ENCODE measurements around the gene NPC1L1.
A peak's percentile ranks its signal among the peaks of the same experiment; 100 is the strongest.

The NPC1L1 gene

GRCh38 chr7:44521347-44522095 is 19.6 kb downstream of the NPC1L1 start:
- H3K18ac ChIP-seq (ENCODE audit: low read depth in 1 of 2, low read length in 2 of 2): no peak overlapping the region
- H2BK15ac ChIP-seq (ENCODE audit: low read depth, poor library complexity, severe bottlenecking): no peak overlapping the region
- no peak overlapping the region for H3K4me3 ChIP-seq (ENCODE audit: insufficient read depth in 1 of 2, low read depth in 1 of 2, low read length in 2 of 2)
- H4K91ac ChIP-seq (ENCODE audit: low read length): no peak overlapping the region
- H2BK5ac ChIP-seq (ENCODE audit: low read depth, low read length, poor library complexity, severe bottlenecking): no peak overlapping the region
- H2BK12ac ChIP-seq (ENCODE audit: low read length in 2 of 2): no peak overlapping the region
- H2AK5ac ChIP-seq (ENCODE audit: low read length, severe bottlenecking): no peak overlapping the region
- H3K14ac ChIP-seq (ENCODE audit: low read length in 2 of 2): no peak overlapping the region
- H3K79me1 ChIP-seq (replicated peaks; ENCODE audit: low read length, poor library complexity, severe bottlenecking): no peaks in the 10 kb centered on the region
- peaks cover 22 to 34% of the 10 kb centered on the region in 2 experiments for H3K27me3 ChIP-seq (ENCODE audit: control insufficient read depth in 1 of 2, insufficient read depth in 1 of 2, low read length in 2 of 2)
- H3K4me1 ChIP-seq (ENCODE audit: control insufficient read depth, insufficient read depth, low read depth, low read length): no peaks in the 10 kb centered on the region
- no peak overlapping the region for H2AFZ ChIP-seq (ENCODE audit: low read depth, low read length)
- H3K4ac ChIP-seq (ENCODE audit: low read depth in 1 of 2, low read length in 2 of 2): no peak overlapping the region
- no peak overlapping the region for H4K8ac ChIP-seq (ENCODE audit: low read length)
- H3K27ac ChIP-seq (ENCODE audit: low read length, poor library complexity, severe bottlenecking): no peak overlapping the region
- H3K4me2 ChIP-seq (ENCODE audit: low read length, poor library complexity, severe bottlenecking): no peak overlapping the region
- H3K9me3 ChIP-seq (ENCODE audit: control insufficient read depth, low read length): peaks cover 16% of the 10 kb centered on the region
- H3K36me3 ChIP-seq (ENCODE audit: control insufficient read depth in 1 of 2, insufficient read depth in 2 of 2, low read depth in 1 of 2, low read length in 2 of 2): no peaks in the 10 kb centered on the region
- H3K9ac ChIP-seq (ENCODE audit: low read length): no peak overlapping the region
- WGBS: 71% methylated on average over 15 of the region's 15 CpGs
- no peak for DNase-seq
- H3K23ac ChIP-seq (ENCODE audit: low read length in 2 of 2): no peak overlapping the region
- H2BK120ac ChIP-seq (ENCODE audit: low read depth, low read length): no peak overlapping the region

- Histone ChIP-seq H2AFZ (ENCODE audit: low read depth, low read length) (no peak overlapping the region), H3K27me3 (ENCODE audit: control insufficient read depth in 1 of 2, insufficient read depth in 1 of 2, low read length in 2 of 2) (peaks cover 22 to 34% of the 10 kb centered on the region in 2 experiments), H2BK120ac (ENCODE audit: low read depth, low read length) (no peak overlapping the region), H2BK15ac (ENCODE audit: low read depth, poor library complexity, severe bottlenecking) (no peak overlapping the region), H3K14ac (ENCODE audit: low read length in 2 of 2) (no peak overlapping the region), H3K36me3 (ENCODE audit: control insufficient read depth in 1 of 2, insufficient read depth in 2 of 2, low read depth in 1 of 2, low read length in 2 of 2) (no peaks in the 10 kb centered on the region), H3K9ac (ENCODE audit: low read length) (no peak overlapping the region), H4K8ac (ENCODE audit: low read length) (no peak overlapping the region), H3K9me3 (ENCODE audit: control insufficient read depth, low read length) (peaks cover 16% of the 10 kb centered on the region), H3K4me2 (ENCODE audit: low read length, poor library complexity, severe bottlenecking) (no peak overlapping the region), H3K18ac (ENCODE audit: low read depth in 1 of 2, low read length in 2 of 2) (no peak overlapping the region), H2AK5ac (ENCODE audit: low read length, severe bottlenecking) (no peak overlapping the region), H2BK12ac (ENCODE audit: low read length in 2 of 2) (no peak overlapping the region), H3K4me1 (ENCODE audit: control insufficient read depth, insufficient read depth, low read depth, low read length) (no peaks in the 10 kb centered on the region), H4K91ac (ENCODE audit: low read length) (no peak overlapping the region), H3K23ac (ENCODE audit: low read length in 2 of 2) (no peak overlapping the region), H3K4ac (ENCODE audit: low read depth in 1 of 2, low read length in 2 of 2) (no peak overlapping the region), H3K4me3 (ENCODE audit: insufficient read depth in 1 of 2, low read depth in 1 of 2, low read length in 2 of 2) (no peak overlapping the region), H2BK5ac (ENCODE audit: low read depth, low read length, poor library complexity, severe bottlenecking) (no peak overlapping the region), H3K79me1 (replicated peaks; ENCODE audit: low read length, poor library complexity, severe bottlenecking) (no peaks in the 10 kb centered on the region), H3K27ac (ENCODE audit: low read length, poor library complexity, severe bottlenecking) (no peak overlapping the region)
- no peak for DNase-seq
- 86% methylated on average over 5 of the region's 5 CpGs for WGBS
These were observed 20.6 kb downstream of the NPC1L1 start for GRCh38 chr7:44520574-44520973.

- H3K18ac ChIP-seq (ENCODE audit: low read depth in 1 of 2, low read length in 2 of 2): no peak overlapping the region
- H3K9ac ChIP-seq (ENCODE audit: low read length): no peak overlapping the region
- no peak overlapping the region for H3K4me2 ChIP-seq (ENCODE audit: low read length, poor library complexity, severe bottlenecking)
- H2BK5ac ChIP-seq (ENCODE audit: low read depth, low read length, poor library complexity, severe bottlenecking): no peak overlapping the region
- H3K9me3 ChIP-seq (ENCODE audit: control insufficient read depth, low read length): peaks cover 9% of the 10 kb centered on the region
- H3K4me3 ChIP-seq (ENCODE audit: insufficient read depth in 1 of 2, low read depth in 1 of 2, low read length in 2 of 2): no peak overlapping the region
- no peak overlapping the region for H4K91ac ChIP-seq (ENCODE audit: low read length)
- no peak overlapping the region for H3K27ac ChIP-seq (ENCODE audit: low read length, poor library complexity, severe bottlenecking)
- peaks cover 22 to 34% of the 10 kb centered on the region in 2 experiments for H3K27me3 ChIP-seq (ENCODE audit: control insufficient read depth in 1 of 2, insufficient read depth in 1 of 2, low read length in 2 of 2)
- H2BK15ac ChIP-seq (ENCODE audit: low read depth, poor library complexity, severe bottlenecking): no peak overlapping the region
- H3K4ac ChIP-seq (ENCODE audit: low read depth in 1 of 2, low read length in 2 of 2): no peak overlapping the region
- DNase-seq: no peak
- H4K8ac ChIP-seq (ENCODE audit: low read length): no peak overlapping the region
- no peak overlapping the region for H2BK12ac ChIP-seq (ENCODE audit: low read length in 2 of 2)
- H2AFZ ChIP-seq (ENCODE audit: low read depth, low read length): no peak overlapping the region
- H3K14ac ChIP-seq (ENCODE audit: low read length in 2 of 2): no peak overlapping the region
- H2BK120ac ChIP-seq (ENCODE audit: low read depth, low read length): no peak overlapping the region
- H2AK5ac ChIP-seq (ENCODE audit: low read length, severe bottlenecking): no peak overlapping the region
- no peak overlapping the region for H3K23ac ChIP-seq (ENCODE audit: low read length in 2 of 2)
- H3K79me1 ChIP-seq (replicated peaks; ENCODE audit: low read length, poor library complexity, severe bottlenecking): no peaks in the 10 kb centered on the region
- no peaks in the 10 kb centered on the region for H3K36me3 ChIP-seq (ENCODE audit: control insufficient read depth in 1 of 2, insufficient read depth in 2 of 2, low read depth in 1 of 2, low read length in 2 of 2)
- H3K4me1 ChIP-seq (ENCODE audit: control insufficient read depth, insufficient read depth, low read depth, low read length): no peaks in the 10 kb centered on the region
- WGBS: 81% methylated on average over 7 of the region's 7 CpGs
These were observed 21.6 kb downstream of the NPC1L1 start for GRCh38 chr7:44519546-44519945.

- 74% methylated on average over 3 of the region's 3 CpGs for WGBS
- no peak overlapping the region for H3K18ac ChIP-seq (ENCODE audit: low read depth in 1 of 2, low read length in 2 of 2)
- no peak overlapping the region for H3K4ac ChIP-seq (ENCODE audit: low read depth in 1 of 2, low read length in 2 of 2)
- H3K36me3 ChIP-seq (ENCODE audit: control insufficient read depth in 1 of 2, insufficient read depth in 2 of 2, low read depth in 1 of 2, low read length in 2 of 2): no peaks in the 10 kb centered on the region
- H3K4me1 ChIP-seq (ENCODE audit: control insufficient read depth, insufficient read depth, low read depth, low read length): no peaks in the 10 kb centered on the region
- H2BK5ac ChIP-seq (ENCODE audit: low read depth, low read length, poor library complexity, severe bottlenecking): no peak overlapping the region
- H4K8ac ChIP-seq (ENCODE audit: low read length): no peak overlapping the region
- H3K4me2 ChIP-seq (ENCODE audit: low read length, poor library complexity, severe bottlenecking): no peak overlapping the region
- H3K79me1 ChIP-seq (replicated peaks; ENCODE audit: low read length, poor library complexity, severe bottlenecking): no peaks in the 10 kb centered on the region
- H3K27ac ChIP-seq (ENCODE audit: low read length, poor library complexity, severe bottlenecking): no peak overlapping the region
- no peak overlapping the region for H2BK120ac ChIP-seq (ENCODE audit: low read depth, low read length)
- DNase-seq: no peak
- H3K14ac ChIP-seq (ENCODE audit: low read length in 2 of 2): no peak overlapping the region
- H3K4me3 ChIP-seq (ENCODE audit: insufficient read depth in 1 of 2, low read depth in 1 of 2, low read length in 2 of 2): peak overlapping the region in 1 of 2 experiments; percentile 15
- peaks cover 22 to 34% of the 10 kb centered on the region in 2 experiments for H3K27me3 ChIP-seq (ENCODE audit: control insufficient read depth in 1 of 2, insufficient read depth in 1 of 2, low read length in 2 of 2)
- H4K91ac ChIP-seq (ENCODE audit: low read length): no peak overlapping the region
- peaks cover 5% of the 10 kb centered on the region for H3K9me3 ChIP-seq (ENCODE audit: control insufficient read depth, low read length)
- no peak overlapping the region for H2AK5ac ChIP-seq (ENCODE audit: low read length, severe bottlenecking)
- H2BK15ac ChIP-seq (ENCODE audit: low read depth, poor library complexity, severe bottlenecking): no peak overlapping the region
- no peak overlapping the region for H3K9ac ChIP-seq (ENCODE audit: low read length)
- no peak overlapping the region for H3K23ac ChIP-seq (ENCODE audit: low read length in 2 of 2)
- H2AFZ ChIP-seq (ENCODE audit: low read depth, low read length): no peak overlapping the region
- no peak overlapping the region for H2BK12ac ChIP-seq (ENCODE audit: low read length in 2 of 2)
These were observed 22.4 kb downstream of the NPC1L1 start for GRCh38 chr7:44518761-44519160.
